Neural cell (in vitro differentiated cells): ENCODE results near the gene ZNRF4. TPM values are rescaled to one million over a fixed set of nuclear protein-coding genes. Genes with fewer than 3 reads are reported as not detected.

Source experiments
- H2AFZ ChIP-seq: fragments of 200-600, 300-800 bp; sonication (generic), shearing (Covaris generic); 2 replicates; pipeline ENCODE4 v1.6.0; 2014; ENCODE audit warnings: low read depth, mild to moderate bottlenecking, antibody characterized with exemption, low read length, moderate library complexity
- H3F3A ChIP-seq: fragments of 200-600 bp; shearing (Covaris generic); 2 replicates; pipeline ENCODE4 v1.6.1; 2016; ENCODE audit warnings: mild to moderate bottlenecking, moderate library complexity, mixed read lengths, antibody characterized with exemption, low read length; ENCODE audit not compliant: insufficient read depth, poor library complexity, severe bottlenecking
- H3K27ac ChIP-seq: fragments of 200-600, 300-800 bp; sonication (generic), shearing (Covaris generic); 2 replicates; pipeline ENCODE4 v1.5.1; 2014; ENCODE audit warnings: mild to moderate bottlenecking, low read length, moderate library complexity
- H3K27me3 ChIP-seq: fragments of 300-800, 200-600 bp; sonication (generic), shearing (Covaris generic); 2 replicates; pipeline ENCODE4 v1.6.0; 2014; ENCODE audit warnings: mild to moderate bottlenecking, low read depth, low read length, moderate library complexity; ENCODE audit not compliant: insufficient read depth
- H3K36me3 ChIP-seq: fragments of 300-800, 200-600 bp; sonication (generic), shearing (Covaris generic); 2 replicates; pipeline ENCODE4 v1.5.1; 2014; ENCODE audit warnings: mild to moderate bottlenecking, antibody characterized with exemption, low read length, moderate library complexity; ENCODE audit not compliant: insufficient read depth
- H3K4me2 ChIP-seq: fragments of 300-800, 200-600 bp; sonication (generic), shearing (Covaris generic); 2 replicates; pipeline ENCODE4 v1.6.0; 2014; ENCODE audit warnings: mild to moderate bottlenecking, low read length
- H3K4me3 ChIP-seq: fragments of 300-800, 200-600 bp; sonication (generic), shearing (Covaris generic); 2 replicates; pipeline ENCODE4 v1.5.1; 2014; ENCODE audit warnings: mild to moderate bottlenecking, low read length, moderate library complexity
- H3K79me2 ChIP-seq: fragments of 200-600 bp; shearing (Covaris generic); replicated peaks from 2 replicates; pipeline ENCODE4 v1.6.0; 2014; ENCODE audit warnings: mild to moderate bottlenecking, low read length, moderate library complexity; ENCODE audit not compliant: insufficient read depth
- H3K9ac ChIP-seq: fragments of 300-800, 200-600 bp; sonication (generic), shearing (Covaris generic); 2 replicates; pipeline ENCODE4 v1.6.1; 2016; ENCODE audit warnings: mild to moderate bottlenecking, low read length, mixed read lengths
- H3K9me2 ChIP-seq: fragments of 200-600 bp; shearing (Covaris generic); 2 replicates; pipeline ENCODE4 v1.6.1; 2016; ENCODE audit warnings: mild to moderate bottlenecking, low read length, mixed read lengths; ENCODE audit not compliant: insufficient read depth
- H3K9me3 ChIP-seq: fragments of 200-600, 300-800 bp; sonication (generic), shearing (Covaris generic); 2 replicates; pipeline ENCODE4 v1.6.1; 2016; ENCODE audit warnings: mild to moderate bottlenecking, mixed run types, low read length, moderate library complexity, mixed read lengths
- H4K20me1 ChIP-seq: fragments of 200-600 bp; shearing (Covaris generic); 2 replicates; pipeline ENCODE4 v1.6.1; 2016; ENCODE audit warnings: mild to moderate bottlenecking, mixed run types; ENCODE audit not compliant: insufficient read depth
- CTCF ChIP-seq: fragments of 450-650 bp; IDR thresholded peaks from 2 replicates; pipeline ENCODE4 v1.5.1; 2014; ENCODE audit warnings: antibody characterized with exemption, mild to moderate bottlenecking, moderate library complexity; ENCODE audit not compliant: poor library complexity, severe bottlenecking
- EP300 ChIP-seq: fragments of 450-650 bp; conservative IDR thresholded peaks from 2 replicates; pipeline ENCODE4 v1.6.1; 2014; ENCODE audit warnings: antibody characterized with exemption, mild to moderate bottlenecking, moderate library complexity; ENCODE audit not compliant: poor library complexity, severe bottlenecking
- EZH2 ChIP-seq: fragments of 200-600, 300-800 bp; shearing (Covaris generic), sonication (generic); IDR thresholded peaks from 2 replicates; pipeline ENCODE4 v1.6.1; 2014; ENCODE audit warnings: antibody characterized with exemption, low read length, borderline replicate concordance, mild to moderate bottlenecking; ENCODE audit not compliant: insufficient read depth, poor library complexity, severe bottlenecking
- MXI1 ChIP-seq: fragments of 450-650 bp; conservative IDR thresholded peaks from 2 replicates; pipeline ENCODE4 v1.6.1; 2014; ENCODE audit warnings: antibody characterized with exemption, mild to moderate bottlenecking; ENCODE audit not compliant: poor library complexity, severe bottlenecking
- POLR2AphosphoS5 ChIP-seq: IDR thresholded peaks from 2 replicates; pipeline ENCODE4 v1.6.1; 2012
- RAD21 ChIP-seq: fragments of 450-650 bp; conservative IDR thresholded peaks from 2 replicates; pipeline ENCODE4 v1.6.1; 2014; ENCODE audit warnings: antibody characterized with exemption, mild to moderate bottlenecking, moderate library complexity
- REST ChIP-seq: IDR thresholded peaks from 2 replicates; pipeline ENCODE4 v1.6.1; 2012; ENCODE audit warnings: borderline replicate concordance
- SMC3 ChIP-seq: fragments of 450-650 bp; conservative IDR thresholded peaks from 2 replicates; pipeline ENCODE4 v1.6.1; 2014; ENCODE audit warnings: antibody characterized with exemption, mild to moderate bottlenecking, moderate library complexity; ENCODE audit not compliant: poor library complexity
- TAF1 ChIP-seq: IDR thresholded peaks from 2 replicates; pipeline ENCODE4 v1.6.1; 2012; ENCODE audit warnings: low read depth
- polyA plus RNA-seq: library from polyadenylated mRNA; depleted of rRNA; stranded (reverse); fragments of >200 nt; gene quantifications from 2 replicates; pipeline ENCODE4 v1.2.3, GENCODE V29; 2014

Gene ZNRF4
- polyA plus RNA-seq, 1 donor from 2014 or later: not detected

- Histone ChIP-seq H3K9me2 (no peaks in the 10 kb centered on the region), H3K79me2 (no peaks in the 10 kb centered on the region), H3K27ac (no peak overlapping the region), H3K4me2 (no peak overlapping the region), H3K4me3 (no peak overlapping the region), H3K36me3 (no peaks in the 10 kb centered on the region), H3K27me3 (no peaks in the 10 kb centered on the region), H4K20me1 (no peaks in the 10 kb centered on the region), H3K9ac (no peak overlapping the region), H2AFZ (no peak overlapping the region), H3K9me3 (no peaks in the 10 kb centered on the region), H3F3A (no peaks in the 10 kb centered on the region)
- no peak for TF ChIP-seq POLR2AphosphoS5
- peak; percentile 20 for TF ChIP-seq SMC3
- peak; percentile 15 for TF ChIP-seq RAD21
- peak; percentile 27 for TF ChIP-seq CTCF
These were observed 7.4 kb upstream of the ZNRF4 start for GRCh38 chr19:5447700-5448311.

- Histone ChIP-seq H3K9me3 (no peaks in the 10 kb centered on the region), H3K9ac (no peak overlapping the region), H3K4me3 (no peak overlapping the region), H3K27ac (no peak overlapping the region), H3K9me2 (no peaks in the 10 kb centered on the region), H3K4me2 (no peak overlapping the region), H4K20me1 (no peaks in the 10 kb centered on the region), H3F3A (no peaks in the 10 kb centered on the region), H2AFZ (no peak overlapping the region), H3K79me2 (no peaks in the 10 kb centered on the region), H3K27me3 (no peaks in the 10 kb centered on the region), H3K36me3 (no peaks in the 10 kb centered on the region)
- TF ChIP-seq REST: no peak
- TF ChIP-seq MXI1: no peak
- TF ChIP-seq POLR2AphosphoS5: no peak
- no peak for TF ChIP-seq RAD21
- no peak for TF ChIP-seq EP300
- no peak for TF ChIP-seq TAF1
- TF ChIP-seq CTCF: no peak
- TF ChIP-seq SMC3: no peak
- no peak for TF ChIP-seq EZH2
These were observed 6.8 kb upstream of the ZNRF4 start for GRCh38 chr19:5448374-5448773.
